Measurements from ENCODE around the gene CD72.

CD72 gene

DNA sequence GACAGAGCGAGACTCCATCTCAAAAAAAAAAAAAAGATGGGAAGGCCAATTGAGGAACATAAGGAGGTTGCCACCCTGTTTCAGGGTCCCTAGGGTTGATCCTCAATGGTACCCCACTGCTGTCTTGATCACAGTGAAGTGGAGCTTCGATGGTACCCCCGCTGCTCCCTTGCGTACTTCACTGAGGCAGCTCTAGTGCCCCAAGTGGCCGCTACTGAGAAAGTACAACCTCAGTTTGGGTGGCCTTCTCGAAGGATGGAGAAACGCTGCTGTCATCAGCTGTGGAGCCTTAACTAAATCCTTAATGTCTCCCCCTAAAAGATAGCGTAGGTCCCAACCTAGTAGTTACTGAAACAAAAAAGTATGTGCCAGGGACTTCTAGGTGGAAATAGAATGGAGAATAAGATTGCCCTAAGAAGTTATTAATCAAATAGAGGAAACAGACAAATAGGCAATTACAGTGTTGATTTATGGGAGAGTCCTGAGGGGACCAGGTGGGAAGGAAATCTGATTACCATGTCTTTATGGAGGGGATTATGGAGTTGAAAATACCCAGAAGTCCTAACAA, 6.9 kb downstream of the CD72 start:
- Histone ChIP-seq H3K9me3 (ENCODE audit: control insufficient read depth, insufficient read depth, low read length) (no peaks in the 10 kb centered on the region), H3K36me3 (ENCODE audit: control insufficient read depth, insufficient read depth, low read length) (peaks cover 13% of the 10 kb centered on the region), H3K27me3 (ENCODE audit: control insufficient read depth, insufficient read depth, low read length) (peaks cover 15% of the 10 kb centered on the region), H3K9ac (ENCODE audit: low read depth, low read length) (no peak overlapping the region), H3K4me3 (ENCODE audit: low read depth, low read length) (no peak overlapping the region), H3K4me1 (ENCODE audit: control insufficient read depth, insufficient read depth, low read length) (peaks cover under 1% of the 10 kb centered on the region)

DNA sequence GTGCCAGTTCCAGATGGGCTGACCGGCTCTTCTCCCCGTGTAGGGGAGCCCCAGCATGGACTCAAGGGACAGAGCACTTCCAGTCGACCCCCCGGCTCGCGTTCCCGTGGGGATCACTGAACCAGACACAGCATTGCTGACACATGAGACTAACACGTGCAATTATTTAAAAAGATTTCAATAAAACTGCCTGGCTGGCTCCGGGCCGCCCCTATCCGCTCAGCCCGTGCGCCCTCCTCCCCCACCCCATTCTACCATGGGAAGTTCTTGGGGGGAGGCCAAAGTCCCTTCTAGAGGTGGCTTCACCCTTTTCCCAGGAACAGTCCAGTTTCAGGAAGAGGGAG, 8.4 kb downstream of the CD72 start:
- peaks cover 6% of the 10 kb centered on the region for H3K27me3 ChIP-seq (ENCODE audit: control insufficient read depth, insufficient read depth, low read length)
- H3K9me3 ChIP-seq (ENCODE audit: control insufficient read depth, insufficient read depth, low read length), result no peaks in the 10 kb centered on the region
- H3K4me3 ChIP-seq (ENCODE audit: low read depth, low read length), result no peak overlapping the region
- H3K4me1 ChIP-seq (ENCODE audit: control insufficient read depth, insufficient read depth, low read length), result peaks cover 2% of the 10 kb centered on the region
- H3K9ac ChIP-seq (ENCODE audit: low read depth, low read length), result no peak overlapping the region
- peaks cover 13% of the 10 kb centered on the region for H3K36me3 ChIP-seq (ENCODE audit: control insufficient read depth, insufficient read depth, low read length)

DNA sequence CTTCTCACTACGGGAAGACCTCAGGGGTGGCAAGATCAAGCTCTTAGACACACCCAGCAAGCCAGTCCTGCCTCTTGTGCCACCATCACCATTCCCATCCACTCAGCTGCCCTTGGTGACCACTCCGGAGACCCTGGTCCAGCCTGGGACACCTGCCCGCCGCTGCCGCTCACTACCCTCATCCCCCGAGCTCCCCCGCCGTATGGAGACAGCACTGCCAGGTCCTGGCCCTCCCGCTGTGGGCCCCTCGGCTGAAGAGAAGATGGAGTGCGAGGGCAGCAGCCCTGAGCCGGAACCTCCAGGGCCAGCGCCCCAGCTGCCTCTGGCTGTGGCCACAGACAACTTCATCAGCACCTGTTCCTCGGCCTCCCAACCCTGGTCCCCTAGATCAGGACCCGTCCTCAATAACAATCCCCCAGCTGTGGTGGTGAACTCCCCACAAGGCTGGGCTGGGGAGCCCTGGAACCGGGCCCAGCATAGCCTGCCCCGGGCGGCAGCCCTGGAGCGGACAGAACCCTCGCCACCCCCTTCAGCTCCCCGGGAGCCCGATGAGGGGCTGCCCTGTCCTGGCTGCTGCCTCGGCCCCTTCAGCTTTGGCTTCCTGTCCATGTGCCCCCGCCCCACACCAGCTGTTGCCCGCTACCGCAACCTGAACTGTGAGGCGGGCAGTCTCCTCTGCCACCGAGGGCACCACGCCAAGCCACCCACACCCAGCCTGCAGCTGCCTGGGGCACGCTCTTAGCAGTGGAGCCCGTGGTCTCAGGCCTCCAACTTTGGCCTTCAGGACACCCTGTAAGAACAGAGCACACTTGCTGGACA, 9.0 kb downstream of the CD72 start:
- Histone ChIP-seq H3K9ac (ENCODE audit: low read depth, low read length) (no peak overlapping the region), H3K4me3 (ENCODE audit: low read depth, low read length) (no peak overlapping the region), H3K36me3 (ENCODE audit: control insufficient read depth, insufficient read depth, low read length) (peaks cover 13% of the 10 kb centered on the region), H3K9me3 (ENCODE audit: control insufficient read depth, insufficient read depth, low read length) (no peaks in the 10 kb centered on the region), H3K4me1 (ENCODE audit: control insufficient read depth, insufficient read depth, low read length) (peaks cover 2% of the 10 kb centered on the region), H3K27me3 (ENCODE audit: control insufficient read depth, insufficient read depth, low read length) (peaks cover 6% of the 10 kb centered on the region)

DNA sequence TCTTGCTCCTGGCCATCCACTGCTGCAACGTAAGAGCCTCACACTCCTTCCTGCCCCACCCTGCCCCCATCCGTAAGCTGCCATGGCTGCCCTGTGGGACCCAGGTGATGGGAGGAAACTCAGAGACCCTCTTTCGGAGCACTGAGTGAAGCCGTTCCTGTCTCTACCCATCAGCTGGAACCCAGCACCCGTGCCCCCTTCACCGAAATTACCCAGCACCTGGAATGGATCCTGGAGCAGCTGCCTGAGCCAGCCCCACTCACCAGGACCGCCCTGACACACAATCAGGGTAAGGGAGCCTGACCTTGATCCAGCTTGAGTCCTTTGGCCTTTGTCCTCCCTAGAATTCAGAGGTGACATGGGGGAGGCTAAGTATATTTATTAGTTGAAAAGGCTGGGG, 10.0 kb downstream of the CD72 start:
- Histone ChIP-seq H3K27me3 (ENCODE audit: control insufficient read depth, insufficient read depth, low read length) (peaks cover 6% of the 10 kb centered on the region), H3K4me1 (ENCODE audit: control insufficient read depth, insufficient read depth, low read length) (peaks cover 2% of the 10 kb centered on the region), H3K36me3 (ENCODE audit: control insufficient read depth, insufficient read depth, low read length) (peaks cover 13% of the 10 kb centered on the region), H3K9ac (ENCODE audit: low read depth, low read length) (no peak overlapping the region), H3K4me3 (ENCODE audit: low read depth, low read length) (no peak overlapping the region), H3K9me3 (ENCODE audit: control insufficient read depth, insufficient read depth, low read length) (no peaks in the 10 kb centered on the region)

DNA sequence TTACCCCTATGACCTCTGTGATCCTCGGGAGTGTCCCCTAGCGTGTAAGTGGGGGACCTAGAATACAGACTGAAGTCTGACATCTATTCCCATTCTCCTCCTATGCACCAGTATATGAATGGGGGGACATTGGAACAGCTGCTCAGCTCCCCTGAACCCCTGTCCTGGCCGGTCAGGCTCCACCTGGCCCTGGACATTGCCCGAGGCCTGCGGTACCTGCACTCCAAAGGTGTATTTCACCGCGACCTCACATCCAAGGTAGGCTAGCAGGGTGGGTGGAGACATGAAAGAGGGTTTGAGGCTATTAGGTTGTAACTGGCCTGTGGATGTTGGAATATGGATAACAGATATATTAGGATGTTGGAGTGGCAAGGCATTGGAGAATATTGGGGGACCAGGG, 11.5 kb downstream of the CD72 start:
- Histone ChIP-seq H3K9ac (ENCODE audit: low read depth, low read length) (no peak overlapping the region), H3K36me3 (ENCODE audit: control insufficient read depth, insufficient read depth, low read length) (peaks cover 13% of the 10 kb centered on the region), H3K27me3 (ENCODE audit: control insufficient read depth, insufficient read depth, low read length) (peaks cover 6% of the 10 kb centered on the region), H3K9me3 (ENCODE audit: control insufficient read depth, insufficient read depth, low read length) (no peaks in the 10 kb centered on the region), H3K4me3 (ENCODE audit: low read depth, low read length) (no peak overlapping the region), H3K4me1 (ENCODE audit: control insufficient read depth, insufficient read depth, low read length) (peaks cover 2% of the 10 kb centered on the region)

DNA sequence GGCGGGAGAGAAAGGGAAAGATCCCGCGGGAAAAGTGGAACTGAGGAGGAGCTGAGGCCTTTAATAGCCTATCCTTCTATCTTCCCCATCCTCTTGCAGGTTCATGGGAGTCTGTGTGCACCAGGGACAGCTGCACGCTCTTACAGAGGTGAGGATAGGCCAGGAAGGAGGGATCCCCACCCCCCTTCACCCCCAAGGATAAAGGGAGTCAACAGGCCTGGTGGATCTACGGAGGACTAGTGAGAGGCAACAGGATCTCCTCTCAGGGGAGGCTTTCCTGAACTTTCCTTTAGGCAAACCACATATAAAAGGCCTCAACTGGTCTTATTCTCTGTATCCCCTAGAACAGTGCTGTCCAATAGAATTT, 12.1 kb downstream of the CD72 start:
- H3K27me3 ChIP-seq (ENCODE audit: control insufficient read depth, insufficient read depth, low read length), result peaks cover 6% of the 10 kb centered on the region
- H3K36me3 ChIP-seq (ENCODE audit: control insufficient read depth, insufficient read depth, low read length), result peaks cover 13% of the 10 kb centered on the region
- H3K9me3 ChIP-seq (ENCODE audit: control insufficient read depth, insufficient read depth, low read length), result no peaks in the 10 kb centered on the region
- no peak overlapping the region for H3K9ac ChIP-seq (ENCODE audit: low read depth, low read length)
- peak overlapping the region; percentile 79 for H3K4me3 ChIP-seq (ENCODE audit: low read depth, low read length)
- H3K4me1 ChIP-seq (ENCODE audit: control insufficient read depth, insufficient read depth, low read length), result peaks cover 2% of the 10 kb centered on the region

DNA sequence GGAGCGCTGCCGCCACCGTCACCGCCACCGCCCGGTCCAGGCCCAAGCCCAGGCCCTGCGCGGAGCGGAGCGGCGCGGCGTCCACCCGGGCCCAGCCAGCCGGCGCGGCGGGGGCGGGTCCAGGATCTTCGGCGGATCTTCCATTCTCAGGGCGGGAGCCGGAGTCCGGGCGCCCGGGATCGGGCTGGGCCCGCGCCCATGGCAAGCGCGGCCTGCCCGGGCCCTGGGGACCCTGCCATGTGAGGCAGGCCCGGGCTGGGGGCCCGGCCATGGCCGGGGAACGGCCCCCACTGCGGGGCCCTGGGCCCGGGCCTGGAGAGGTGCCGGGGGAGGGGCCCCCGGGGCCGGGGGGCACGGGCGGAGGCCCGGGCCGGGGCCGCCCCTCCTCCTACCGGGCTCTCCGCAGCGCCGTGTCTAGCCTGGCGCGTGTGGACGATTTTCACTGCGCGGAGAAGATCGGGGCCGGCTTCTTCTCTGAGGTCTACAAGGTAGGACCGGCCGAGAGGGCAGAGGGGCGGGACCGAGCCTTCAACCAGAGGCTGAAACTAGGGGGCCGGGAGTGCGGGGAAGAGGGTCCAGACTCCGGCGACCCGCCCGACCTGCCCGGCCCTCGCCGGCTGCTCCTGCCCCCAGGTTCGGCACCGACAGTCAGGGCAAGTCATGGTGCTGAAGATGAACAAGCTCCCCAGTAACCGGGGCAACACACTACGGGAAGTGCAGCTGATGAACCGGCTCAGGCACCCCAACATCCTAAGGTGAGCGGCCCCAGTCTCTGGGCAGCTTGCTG, 12.7 kb downstream of the CD72 start:
- peaks cover 2% of the 10 kb centered on the region for H3K4me1 ChIP-seq (ENCODE audit: control insufficient read depth, insufficient read depth, low read length)
- peaks cover 6% of the 10 kb centered on the region for H3K27me3 ChIP-seq (ENCODE audit: control insufficient read depth, insufficient read depth, low read length)
- peaks cover 13% of the 10 kb centered on the region for H3K36me3 ChIP-seq (ENCODE audit: control insufficient read depth, insufficient read depth, low read length)
- H3K9ac ChIP-seq (ENCODE audit: low read depth, low read length), result no peak overlapping the region
- peak overlapping the region; percentile 79 for H3K4me3 ChIP-seq (ENCODE audit: low read depth, low read length)
- H3K9me3 ChIP-seq (ENCODE audit: control insufficient read depth, insufficient read depth, low read length), result no peaks in the 10 kb centered on the region

DNA sequence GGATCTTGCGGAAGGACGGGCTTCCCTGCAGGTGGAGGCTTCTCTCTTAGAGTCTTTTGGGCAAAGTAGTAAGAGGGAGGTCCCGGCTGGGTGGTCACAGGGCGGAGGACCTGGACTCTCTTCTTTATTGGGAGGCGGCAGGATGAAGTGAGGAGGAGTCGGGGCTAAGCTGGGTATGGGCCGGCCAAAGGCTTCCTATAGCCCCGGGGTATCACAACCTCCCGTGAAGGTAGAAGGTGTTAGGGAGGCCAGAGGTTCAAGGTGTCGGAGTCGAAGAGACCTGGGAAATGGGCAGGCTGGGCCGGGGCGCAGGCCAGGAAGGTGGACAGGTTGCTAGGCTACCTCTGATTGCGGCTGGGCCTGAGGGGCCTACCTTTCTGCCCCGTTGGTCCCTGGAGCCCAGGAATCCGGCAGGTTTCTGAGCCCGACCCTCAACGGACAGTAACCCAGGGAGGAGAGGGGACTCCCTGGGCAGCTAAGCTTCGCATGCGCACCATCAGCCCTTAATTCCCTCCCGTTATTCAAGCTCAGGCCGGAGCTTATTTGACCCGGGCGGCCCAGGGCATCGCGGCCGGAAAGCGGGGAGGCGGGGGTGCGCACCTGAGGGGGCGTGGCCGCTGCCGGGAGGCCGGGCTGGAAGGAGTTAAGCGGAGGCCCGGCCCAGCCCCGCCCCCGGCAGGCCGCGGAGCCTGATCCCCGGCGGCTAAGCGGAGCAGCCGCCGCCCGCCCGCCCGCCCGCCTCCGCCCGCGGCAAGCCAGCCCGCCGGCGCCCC, 13.4 kb downstream of the CD72 start, which contains the start of gene TESK1:
Gene TESK1, plus strand, starts transcription at position 685 of the 773 bp plus-strand sequence. CDS start 358 bp downstream, outside the sequence.
- H3K4me3 ChIP-seq (ENCODE audit: low read depth, low read length), result peak within 1 kb of the TSS; percentile 96
- H3K4me1 ChIP-seq (ENCODE audit: control insufficient read depth, insufficient read depth, low read length), result peaks cover 6% of the 10 kb centered on the region
- peaks cover 13% of the 10 kb centered on the region for H3K36me3 ChIP-seq (ENCODE audit: control insufficient read depth, insufficient read depth, low read length)
- H3K27me3 ChIP-seq (ENCODE audit: control insufficient read depth, insufficient read depth, low read length), result peaks cover 6% of the 10 kb centered on the region
- no peak within 1 kb of the TSS for H3K9ac ChIP-seq (ENCODE audit: low read depth, low read length)
- H3K9me3 ChIP-seq (ENCODE audit: control insufficient read depth, insufficient read depth, low read length), result no peaks in the 10 kb centered on the region

DNA sequence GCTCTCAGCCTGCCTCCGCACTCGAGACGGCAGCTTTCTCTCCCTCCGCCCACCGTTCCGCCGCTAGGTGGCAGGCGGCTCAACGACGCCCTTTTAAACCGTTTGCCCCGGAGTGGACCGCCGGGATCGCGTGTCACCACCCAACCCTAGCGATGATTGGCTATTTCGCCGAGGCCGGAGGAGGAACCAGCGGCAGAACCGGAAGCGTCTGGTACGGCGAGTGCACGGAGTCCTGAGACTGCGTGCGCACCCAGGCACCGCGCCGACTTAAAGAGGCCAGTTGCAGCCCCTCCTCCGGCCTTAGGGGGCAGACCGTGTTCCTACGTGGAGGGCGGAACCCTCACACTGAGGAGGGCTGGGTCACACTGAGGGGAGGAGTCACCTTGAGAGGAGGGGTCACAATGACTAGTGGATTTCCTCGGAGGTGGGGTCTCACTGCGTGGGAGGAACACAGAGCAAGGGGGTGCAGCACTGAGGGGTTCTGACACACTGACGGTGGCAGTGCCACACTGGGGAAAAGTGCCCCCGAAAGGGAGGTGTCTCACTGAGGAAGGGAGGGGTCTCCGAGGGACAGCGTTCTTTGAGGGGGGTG, 14.1 kb downstream of the CD72 start:
- H3K9me3 ChIP-seq (ENCODE audit: control insufficient read depth, insufficient read depth, low read length), result no peaks in the 10 kb centered on the region
- H3K36me3 ChIP-seq (ENCODE audit: control insufficient read depth, insufficient read depth, low read length), result peaks cover 9% of the 10 kb centered on the region
- H3K4me1 ChIP-seq (ENCODE audit: control insufficient read depth, insufficient read depth, low read length), result peaks cover 11% of the 10 kb centered on the region
- no peak overlapping the region for H3K9ac ChIP-seq (ENCODE audit: low read depth, low read length)
- peaks cover 6% of the 10 kb centered on the region for H3K27me3 ChIP-seq (ENCODE audit: control insufficient read depth, insufficient read depth, low read length)
- peak overlapping the region; percentile 96 for H3K4me3 ChIP-seq (ENCODE audit: low read depth, low read length)

DNA sequence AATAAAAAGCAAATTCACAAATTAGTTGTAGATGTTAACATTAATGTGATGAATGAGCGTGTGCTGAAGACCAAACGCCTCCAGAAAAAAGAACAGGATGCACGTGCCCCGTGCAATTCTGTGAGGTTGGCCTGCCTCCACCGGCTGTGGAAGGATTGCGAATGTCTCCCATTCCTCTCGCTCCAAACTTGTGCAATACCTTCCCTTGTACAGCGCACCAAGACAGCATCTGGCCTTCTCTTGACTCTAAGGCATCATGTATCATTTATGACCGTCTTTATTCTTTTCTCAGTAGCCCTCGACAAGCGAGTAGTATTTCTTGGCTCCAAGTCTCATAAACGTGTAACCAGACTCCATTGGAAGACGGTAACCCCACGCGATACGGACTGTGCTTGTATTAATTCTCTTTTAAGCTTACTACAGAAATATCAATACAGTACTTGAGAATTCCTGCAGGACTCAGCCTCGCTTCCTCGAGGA, 14.7 kb downstream of the CD72 start:
- Histone ChIP-seq H3K4me1 (ENCODE audit: control insufficient read depth, insufficient read depth, low read length) (peaks cover 12% of the 10 kb centered on the region), H3K4me3 (ENCODE audit: low read depth, low read length) (peak overlapping the region; percentile 60), H3K9ac (ENCODE audit: low read depth, low read length) (peak overlapping the region; percentile 32), H3K27me3 (ENCODE audit: control insufficient read depth, insufficient read depth, low read length) (peaks cover 6% of the 10 kb centered on the region), H3K36me3 (ENCODE audit: control insufficient read depth, insufficient read depth, low read length) (peaks cover 6% of the 10 kb centered on the region), H3K9me3 (ENCODE audit: control insufficient read depth, insufficient read depth, low read length) (no peaks in the 10 kb centered on the region)

Data from iPS-15b (cell line).